A549 (cell line): ENCODE results near the gene MYL6.

Source experiments
- CBX8 ChIP-seq: fragments of 200-600 bp; sonication (generic); IDR thresholded peaks from 2 replicates; pipeline ENCODE4 v1.6.1; 2016
- CEBPB ChIP-seq, 2 experiments: fragments of >200 bp in 1 of 2; sonication (Bioruptor Twin) in 1 of 2; formaldehyde crosslinking in 1 of 2; IDR thresholded peaks; 2 replicates each; pipeline ENCODE4 v1.6.1; 2012 to 2016
- CHD4 ChIP-seq: fragments of 200-600 bp; sonication (generic); IDR thresholded peaks from 2 replicates; pipeline ENCODE4 v1.6.1; 2016; ENCODE audit warnings: antibody characterized with exemption, mild to moderate bottlenecking, borderline replicate concordance
- CTCF ChIP-seq: fragments of >200 bp; sonication (Bioruptor Twin); formaldehyde crosslinking; IDR thresholded peaks from 3 replicates; pipeline ENCODE4 v1.5.1; 2016
- ESRRA ChIP-seq: fragments of 150-350 bp; IDR thresholded peaks from 2 replicates; pipeline ENCODE4 v1.6.1; 2014; ENCODE audit warnings: mild to moderate bottlenecking, low read length, borderline replicate concordance
- GATA3 ChIP-seq: IDR thresholded peaks from 2 replicates; pipeline ENCODE4 v1.6.1; 2012; ENCODE audit warnings: borderline replicate concordance
- JUNB ChIP-seq: fragments of >200 bp; sonication (Bioruptor Twin); formaldehyde crosslinking; IDR thresholded peaks from 2 replicates; pipeline ENCODE4 v1.6.1; 2016
- KDM1A ChIP-seq: fragments of 200-600 bp; sonication (generic); IDR thresholded peaks from 2 replicates; pipeline ENCODE4 v1.6.1; 2016; ENCODE audit warnings: low read depth, mild to moderate bottlenecking
- MAFK ChIP-seq: fragments of 450-650 bp; IDR thresholded peaks from 2 replicates; pipeline ENCODE4 v1.6.1; 2014; ENCODE audit not compliant: partially characterized antibody
- PBX3 ChIP-seq: IDR thresholded peaks from 2 replicates; pipeline ENCODE4 v1.6.1; 2012
- RAD21 ChIP-seq, 2 experiments: fragments of >200 bp in 1 of 2; sonication (Bioruptor Twin) in 1 of 2; formaldehyde crosslinking in 1 of 2; IDR thresholded peaks in 1 of 2; conservative IDR thresholded peaks in 1 of 2; 2 replicates in 1 of 2; 3 replicates in 1 of 2; pipeline ENCODE4 v1.6.1; 2012 to 2018; ENCODE audit warnings: inconsistent platforms in 1 of 2

DNA sequence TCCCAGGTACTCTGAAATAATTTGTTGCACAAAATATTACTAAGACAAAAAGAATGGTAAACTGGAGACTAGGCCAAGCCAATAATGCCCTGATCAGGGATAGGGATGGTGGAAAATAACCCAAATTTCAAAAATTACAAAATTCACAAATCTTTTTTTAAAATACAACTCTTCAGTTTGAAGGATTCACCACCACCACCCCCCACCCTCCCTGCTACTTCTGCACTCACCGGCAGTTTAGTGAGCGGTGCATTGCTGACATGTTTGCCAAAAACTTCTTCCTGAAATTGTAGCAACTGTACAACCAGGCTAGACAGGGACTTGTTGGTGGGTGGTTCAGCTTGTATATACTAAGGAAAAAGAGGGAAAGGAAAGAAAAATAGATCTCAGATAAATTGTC lies 28.8 kb downstream of the MYL6 start:
- no peak for TF ChIP-seq CTCF
- no peak for TF ChIP-seq CEBPB (IDR thresholded peaks at IDR 0.05)
- no peak for TF ChIP-seq CBX8
- no peak for TF ChIP-seq KDM1A
- TF ChIP-seq JUNB: no peak
- no peak for TF ChIP-seq CHD4
- TF ChIP-seq ESRRA: no peak
- no peak for TF ChIP-seq MAFK
- no peak for TF ChIP-seq RAD21 (conservative IDR thresholded peaks at IDR 0.05 in 1 of 2, IDR thresholded peaks at IDR 0.05 in 1 of 2)
- no peak for TF ChIP-seq PBX3
- no peak for TF ChIP-seq GATA3
